DND-41 (cell line): ENCODE measurements around the gene NCK2.

Experiments
- ATAC-seq: fragments of 200-7000 bp; cut with Tn5 transposase; 3 replicates; pipeline ENCODE4 v1.9.1; 2021; ENCODE audit warnings: low read depth; ENCODE audit not compliant: insufficient read depth
- DNase-seq: peaks from one replicate; pipeline ENCODE4 v3.0.0-alpha.2; 2020
- H2AFZ ChIP-seq: 2 replicates; pipeline ENCODE4 v1.6.0; 2012; ENCODE audit warnings: low read depth, low read length
- H3K27ac ChIP-seq: 2 replicates; pipeline ENCODE4 v1.5.1; 2012; ENCODE audit warnings: low read length, inconsistent platforms
- H3K27me3 ChIP-seq: fragments of 200-600 bp; sonication (generic); 2 replicates; pipeline ENCODE4 v1.6.0; 2012; ENCODE audit warnings: low read length, mild to moderate bottlenecking, inconsistent platforms; ENCODE audit not compliant: insufficient read depth, poor library complexity
- H3K36me3 ChIP-seq: 2 replicates; pipeline ENCODE4 v1.5.1; 2012; ENCODE audit warnings: low read length, inconsistent platforms; ENCODE audit not compliant: insufficient read depth
- H3K4me1 ChIP-seq: 2 replicates; pipeline ENCODE4 v1.5.1; 2012; ENCODE audit warnings: mild to moderate bottlenecking, low read length; ENCODE audit not compliant: insufficient read depth
- H3K4me2 ChIP-seq: 2 replicates; pipeline ENCODE4 v1.6.0; 2012; ENCODE audit warnings: mild to moderate bottlenecking, moderate library complexity, low read length, inconsistent platforms; ENCODE audit not compliant: insufficient read depth
- H3K4me3 ChIP-seq, 2 experiments: fragments of 200-600 bp in 1 of 2; shearing (Covaris generic) in 1 of 2; 2 replicates each; pipeline ENCODE4 v1.5.1; 2012 to 2016; ENCODE audit warnings: inconsistent platforms in 2 of 2, low read length in 2 of 2, mild to moderate bottlenecking in 2 of 2, low read depth in 1 of 2, moderate library complexity in 1 of 2
- H3K79me2 ChIP-seq: 2 replicates; pipeline ENCODE4 v1.6.0; 2012; ENCODE audit warnings: low read length, inconsistent platforms; ENCODE audit not compliant: insufficient read depth
- H3K9ac ChIP-seq: 2 replicates; pipeline ENCODE4 v1.6.0; 2012; ENCODE audit warnings: low read depth, mild to moderate bottlenecking, inconsistent platforms, low read length, moderate library complexity
- H3K9me3 ChIP-seq: 2 replicates; pipeline ENCODE4 v1.5.1; 2012; ENCODE audit warnings: low read length, moderate library complexity, mild to moderate bottlenecking, inconsistent platforms; ENCODE audit not compliant: insufficient read depth, severe bottlenecking
- H4K20me1 ChIP-seq: 2 replicates; pipeline ENCODE4 v1.6.0; 2012; ENCODE audit warnings: low read length; ENCODE audit not compliant: insufficient read depth
- EZH2 ChIP-seq: IDR thresholded peaks from 3 replicates; pipeline ENCODE4 v1.6.1; 2012; ENCODE audit warnings: borderline replicate concordance, low read depth, mild to moderate bottlenecking, moderate library complexity, low read length, inconsistent platforms; ENCODE audit not compliant: severe bottlenecking
- TF ChIP-seq, protein P1 (sequence below): IDR thresholded peaks from 2 replicates; pipeline ENCODE4 v1.5.1; 2012; ENCODE audit warnings: borderline replicate concordance, low read length, moderate library complexity, mild to moderate bottlenecking; ENCODE audit not compliant: poor library complexity, severe bottlenecking; ENCODE audit errors: extremely low read depth

The NCK2 gene

DNA sequence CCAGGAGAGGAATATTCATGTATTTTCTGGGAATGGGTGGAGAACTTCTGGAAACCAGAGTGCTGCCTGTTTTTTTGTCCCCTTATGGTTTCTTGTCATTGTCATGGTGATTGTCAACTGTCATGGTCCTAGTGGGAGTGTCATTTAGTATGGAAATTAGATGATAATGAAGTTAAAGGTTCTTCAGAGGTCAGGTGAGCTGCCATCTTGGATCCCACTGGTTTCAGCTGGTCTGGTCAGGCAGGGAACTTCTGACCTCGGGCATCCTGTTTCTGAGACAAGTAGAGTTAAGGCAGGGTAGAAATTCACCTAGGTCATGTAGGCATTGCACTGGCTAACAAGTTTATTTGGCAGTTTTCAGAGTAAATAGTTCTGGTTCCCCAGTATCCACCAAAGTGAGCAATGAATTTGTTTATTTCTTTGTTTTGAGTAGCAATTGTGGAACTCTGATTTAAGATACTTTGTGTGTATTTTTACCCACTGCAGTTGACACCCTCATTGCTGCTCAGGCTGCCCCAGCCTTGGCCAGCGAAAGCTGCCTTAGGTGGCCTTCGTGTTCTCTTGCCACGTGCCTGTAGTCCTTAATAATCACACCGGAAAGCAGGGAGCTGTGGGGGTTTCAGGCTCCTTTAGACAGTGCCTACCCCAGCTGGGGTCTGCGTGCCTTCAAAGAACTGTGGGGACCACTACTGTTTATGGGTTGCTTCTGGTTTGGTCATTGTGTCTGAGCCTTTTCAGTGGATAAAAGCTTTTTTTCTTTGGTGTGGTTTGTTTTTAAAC lies 48.7 kb downstream of the NCK2 start:
- Histone ChIP-seq H3K36me3 (no peaks in the 10 kb centered on the region), H2AFZ (no peak overlapping the region), H3K4me2 (no peak overlapping the region), H3K79me2 (peaks cover 74% of the 10 kb centered on the region), H3K9me3 (no peaks in the 10 kb centered on the region), H3K4me1 (peaks cover 59% of the 10 kb centered on the region), H3K4me3 (no peak overlapping the region), H3K27ac (peak overlapping the region; percentile 43), H3K27me3 (no peaks in the 10 kb centered on the region), H4K20me1 (peaks cover 6% of the 10 kb centered on the region; the same call in 1 of the 2 replicates), H3K9ac (no peak overlapping the region)
- DNase-seq, result no peak
- ATAC-seq, result no peak
- TF ChIP-seq, protein P1, sequence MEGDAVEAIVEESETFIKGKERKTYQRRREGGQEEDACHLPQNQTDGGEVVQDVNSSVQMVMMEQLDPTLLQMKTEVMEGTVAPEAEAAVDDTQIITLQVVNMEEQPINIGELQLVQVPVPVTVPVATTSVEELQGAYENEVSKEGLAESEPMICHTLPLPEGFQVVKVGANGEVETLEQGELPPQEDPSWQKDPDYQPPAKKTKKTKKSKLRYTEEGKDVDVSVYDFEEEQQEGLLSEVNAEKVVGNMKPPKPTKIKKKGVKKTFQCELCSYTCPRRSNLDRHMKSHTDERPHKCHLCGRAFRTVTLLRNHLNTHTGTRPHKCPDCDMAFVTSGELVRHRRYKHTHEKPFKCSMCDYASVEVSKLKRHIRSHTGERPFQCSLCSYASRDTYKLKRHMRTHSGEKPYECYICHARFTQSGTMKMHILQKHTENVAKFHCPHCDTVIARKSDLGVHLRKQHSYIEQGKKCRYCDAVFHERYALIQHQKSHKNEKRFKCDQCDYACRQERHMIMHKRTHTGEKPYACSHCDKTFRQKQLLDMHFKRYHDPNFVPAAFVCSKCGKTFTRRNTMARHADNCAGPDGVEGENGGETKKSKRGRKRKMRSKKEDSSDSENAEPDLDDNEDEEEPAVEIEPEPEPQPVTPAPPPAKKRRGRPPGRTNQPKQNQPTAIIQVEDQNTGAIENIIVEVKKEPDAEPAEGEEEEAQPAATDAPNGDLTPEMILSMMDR, result no peak
- TF ChIP-seq EZH2, result no peak

DNA sequence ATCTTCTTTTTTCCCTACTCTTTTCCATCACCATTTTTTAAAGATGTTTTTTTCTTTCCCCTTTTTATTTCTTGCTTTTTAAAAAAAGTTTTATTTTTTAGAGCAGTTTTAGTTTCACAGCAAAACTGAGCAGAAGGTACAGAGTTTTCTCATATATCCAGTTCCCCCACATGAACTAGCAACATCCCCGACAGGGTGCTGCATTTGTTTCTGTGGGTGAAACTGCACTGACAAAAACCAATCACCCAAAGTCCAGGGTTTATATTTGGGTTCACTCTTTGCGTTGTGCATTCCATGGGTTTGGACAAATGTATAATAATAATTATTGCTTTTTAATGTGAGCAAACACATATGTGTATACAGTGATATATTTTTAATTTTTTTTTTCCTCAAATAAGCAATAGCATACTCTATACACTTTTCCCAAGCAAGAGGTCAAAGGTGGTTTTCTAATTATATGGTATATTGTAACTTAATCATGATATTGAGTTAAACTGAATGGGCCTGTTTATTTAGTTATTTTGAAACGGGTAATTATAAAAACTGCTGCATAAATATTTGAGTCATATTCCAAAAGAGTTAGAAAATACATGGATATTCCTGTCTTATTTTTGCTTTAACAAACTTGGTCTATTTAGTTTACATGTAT lies 50.3 kb downstream of the NCK2 start:
- TF ChIP-seq EZH2, result no peak
- TF ChIP-seq, protein P1, result no peak
- Histone ChIP-seq H3K27me3 (no peaks in the 10 kb centered on the region), H3K4me3 (peak overlapping the region in 1 of 2 experiments; percentile 26; a peak in 2 of 4 replicates), H3K36me3 (no peaks in the 10 kb centered on the region), H3K79me2 (peaks cover 72% of the 10 kb centered on the region), H3K9ac (peak overlapping the region; percentile 58), H3K9me3 (no peaks in the 10 kb centered on the region), H3K4me2 (peak overlapping the region; percentile 50), H4K20me1 (peaks cover 10% of the 10 kb centered on the region; the same call in 1 of the 2 replicates), H2AFZ (no peak overlapping the region), H3K4me1 (peaks cover 76% of the 10 kb centered on the region), H3K27ac (peak overlapping the region; percentile 99)
- DNase-seq (no peak), ATAC-seq (no peak)

DNA sequence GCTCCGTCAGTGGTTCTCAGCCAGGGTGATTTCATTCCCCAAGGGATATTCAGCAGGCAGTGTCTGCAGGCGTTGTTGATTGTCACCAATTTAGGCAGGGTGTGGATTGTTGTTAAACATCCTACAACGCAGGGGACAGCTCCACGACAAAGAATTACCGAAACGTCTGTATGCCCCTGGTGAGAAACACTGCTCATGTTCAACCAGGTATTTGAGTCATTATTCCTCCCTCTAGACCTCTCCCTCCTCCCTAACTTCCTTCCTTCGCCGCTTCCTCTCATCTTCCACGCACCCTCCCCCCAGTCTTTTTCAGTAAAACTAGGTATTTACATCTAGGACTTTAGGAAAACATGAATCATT lies 50.8 kb downstream of the NCK2 start:
- H3K79me2 ChIP-seq, result peaks cover 72% of the 10 kb centered on the region
- peak overlapping the region; percentile 50 for H3K4me2 ChIP-seq

More for the DNA sequence above, 50.8 kb downstream of the NCK2 start:
- peak; percentile 29 for ATAC-seq
- Histone ChIP-seq H3K36me3 (no peaks in the 10 kb centered on the region), H3K9me3 (no peaks in the 10 kb centered on the region), H4K20me1 (peaks cover 11% of the 10 kb centered on the region; the same call in 1 of the 2 replicates), H3K9ac (peak overlapping the region; percentile 58), H3K4me3 (peak overlapping the region in 1 of 2 experiments; percentile 26; a peak in 2 of 4 replicates), H3K27ac (peak overlapping the region; percentile 99), H2AFZ (no peak overlapping the region), H3K27me3 (no peaks in the 10 kb centered on the region), H3K4me1 (peaks cover 80% of the 10 kb centered on the region)
- peak; percentile 42 for DNase-seq
- TF ChIP-seq, protein P1, result no peak
- TF ChIP-seq EZH2, result no peak
